Measurements from ENCODE around the gene AMIGO2. TPM values are rescaled to one million over a fixed set of nuclear protein-coding genes. Genes with fewer than 3 reads are reported as not detected.

Gene AMIGO2
- total and polyA plus RNA-seq, 7 donors, result 0.48 to 1.1 (median 0.64) TPM

- H3K4me3 ChIP-seq, result no peak overlapping the region
- DNase-seq, result no peak
- intact Hi-C loops (cut with DNase I), result no loop called here
- H3K27me3 ChIP-seq (ENCODE audit: insufficient read depth in 3 of 3, low read length in 2 of 3), result no peaks in the 10 kb centered on the region
- no peaks in the 10 kb centered on the region for H3K9me3 ChIP-seq
- peaks cover 5% of the 10 kb centered on the region for H3K4me1 ChIP-seq
- WGBS, 3 donors, result 65 to 76% (median 72%) methylated on average over 2 of the region's 2 CpGs
- H3K36me3 ChIP-seq (ENCODE audit: insufficient read depth in 1 of 2, low read depth in 1 of 2), result no peaks in the 10 kb centered on the region
- no peak for ATAC-seq
- H3K27ac ChIP-seq, result no peak overlapping the region
- no peak for TF ChIP-seq CTCF (IDR thresholded peaks at IDR 0.05)
Measured at GRCh38 chr12:47087088-47087688, 7.4 kb upstream of the AMIGO2 start.

GRCh38 chr12:47085815-47086252 is 6.1 kb upstream of the AMIGO2 start:
- 65 to 66% (median 66%) methylated on average over 6 of the region's 6 CpGs for WGBS, 3 donors
- H3K4me3 ChIP-seq, result no peak overlapping the region
- H3K4me1 ChIP-seq, result peaks cover 6% of the 10 kb centered on the region
- H3K9me3 ChIP-seq, result no peaks in the 10 kb centered on the region
- H3K27me3 ChIP-seq (ENCODE audit: insufficient read depth in 3 of 3, low read length in 2 of 3), result no peaks in the 10 kb centered on the region
- intact Hi-C loops (cut with DNase I), result no loop called here
- TF ChIP-seq CTCF (IDR thresholded peaks at IDR 0.05), result no peak
- ATAC-seq (no peak), DNase-seq (no peak)
- H3K27ac ChIP-seq, result no peak overlapping the region
- no peaks in the 10 kb centered on the region for H3K36me3 ChIP-seq (ENCODE audit: insufficient read depth in 1 of 2, low read depth in 1 of 2)

DNA sequence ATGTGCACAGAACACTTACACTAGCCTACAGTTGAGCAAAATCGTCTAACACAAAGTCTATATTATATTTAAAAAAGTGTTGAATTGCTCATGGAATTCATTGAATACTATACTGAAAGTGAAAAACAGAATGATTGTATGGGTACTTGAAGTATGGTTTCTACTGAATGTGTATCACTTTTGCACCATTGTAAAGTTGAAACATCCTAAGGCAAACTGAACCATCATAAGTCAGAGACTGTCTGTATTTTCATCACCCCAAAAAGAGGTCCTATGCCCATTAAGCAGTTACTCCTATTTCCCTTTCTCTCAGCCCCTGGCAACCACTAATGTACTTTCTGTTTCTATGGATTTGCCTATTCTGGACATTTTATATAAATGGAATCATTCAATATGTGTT is 4.4 kb upstream of the AMIGO2 start:
- Histone ChIP-seq H3K9me3 (no peaks in the 10 kb centered on the region), H3K4me1 (peaks cover 6% of the 10 kb centered on the region), H3K4me3 (no peak overlapping the region), H3K27ac (no peak overlapping the region), H3K27me3 (ENCODE audit: insufficient read depth in 3 of 3, low read length in 2 of 3) (peaks cover 0 to 4% (median 0%) of the 10 kb centered on the region in 3 donors), H3K36me3 (ENCODE audit: insufficient read depth in 1 of 2, low read depth in 1 of 2) (no peaks in the 10 kb centered on the region)
- DNase-seq (no peak), ATAC-seq (no peak)
- intact Hi-C loops (cut with DNase I), result no loop called here
- 85 to 95% (median 87%) methylated on average over 1 of the region's 1 CpG for WGBS, 3 donors
- TF ChIP-seq CTCF (IDR thresholded peaks at IDR 0.05), result no peak

DNA sequence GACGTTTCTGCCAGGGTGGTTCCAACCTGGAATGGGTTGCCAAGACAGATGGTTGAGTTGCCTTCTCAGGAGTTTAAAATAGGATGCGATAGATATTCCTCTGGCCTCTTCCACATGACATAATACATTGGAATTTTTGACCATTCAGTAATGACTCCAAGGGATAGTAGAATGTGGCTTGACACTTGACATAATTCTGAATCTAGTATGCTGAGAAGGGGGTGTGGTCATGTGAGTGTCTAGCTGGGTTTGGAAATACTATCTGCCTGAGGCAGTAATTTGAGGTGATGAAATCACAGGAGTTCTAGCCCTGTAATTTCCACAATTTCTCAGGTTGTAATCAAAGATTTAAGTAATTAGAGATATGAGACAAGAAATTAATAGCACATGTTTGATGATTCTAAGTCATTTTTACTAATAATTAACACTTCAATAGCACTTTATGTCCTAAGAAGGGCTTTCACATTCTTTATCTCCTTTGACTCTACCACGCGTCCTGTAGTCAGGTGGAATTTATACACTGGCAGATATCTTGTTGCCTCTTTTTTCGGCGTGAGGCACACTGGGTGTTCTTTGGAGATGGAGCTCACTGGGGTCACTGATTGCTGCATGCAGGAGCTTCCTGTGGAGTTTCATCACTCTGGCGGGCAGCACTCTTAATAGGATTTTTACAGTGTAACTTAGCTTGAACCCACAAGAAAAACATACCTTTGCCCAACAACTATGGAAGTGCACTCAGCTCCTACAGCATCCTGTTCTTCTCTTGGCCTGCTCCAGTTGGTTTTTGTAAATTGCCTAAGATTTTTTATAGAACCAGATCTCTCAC is 3.2 kb upstream of the AMIGO2 start:
- Histone ChIP-seq H3K27me3 (ENCODE audit: insufficient read depth in 3 of 3, low read length in 2 of 3) (peaks cover 0 to 13% (median 0%) of the 10 kb centered on the region in 3 donors), H3K4me3 (no peak overlapping the region), H3K36me3 (ENCODE audit: insufficient read depth in 1 of 2, low read depth in 1 of 2) (no peaks in the 10 kb centered on the region), H3K27ac (no peak overlapping the region), H3K4me1 (peaks cover 13% of the 10 kb centered on the region), H3K9me3 (no peaks in the 10 kb centered on the region)
- 41 to 53% (median 42%) methylated on average over 7 of the region's 7 CpGs for WGBS, 3 donors
- ATAC-seq (peak; percentile 39 to 81 (median 58)), DNase-seq (no peak)
- intact Hi-C loops (cut with DNase I), result no loop called here
- TF ChIP-seq CTCF (IDR thresholded peaks at IDR 0.05), result no peak
